GM19468 (cell line): Measurements from ENCODE around the gene C20orf204.
A peak's percentile ranks its signal among the peaks of the same experiment; 100 is the strongest.

Experiments used
- ATAC-seq: cut with Tn5 transposase; IDR thresholded peaks from one replicate; pipeline ENCODE4 v1.9.1; 2021; ENCODE audit warnings: mild to moderate bottlenecking, moderate library complexity, moderate number of reproducible peaks; ENCODE audit not compliant: unreplicated experiment; ENCODE audit errors: extremely low read depth

C20orf204 gene

DNA sequence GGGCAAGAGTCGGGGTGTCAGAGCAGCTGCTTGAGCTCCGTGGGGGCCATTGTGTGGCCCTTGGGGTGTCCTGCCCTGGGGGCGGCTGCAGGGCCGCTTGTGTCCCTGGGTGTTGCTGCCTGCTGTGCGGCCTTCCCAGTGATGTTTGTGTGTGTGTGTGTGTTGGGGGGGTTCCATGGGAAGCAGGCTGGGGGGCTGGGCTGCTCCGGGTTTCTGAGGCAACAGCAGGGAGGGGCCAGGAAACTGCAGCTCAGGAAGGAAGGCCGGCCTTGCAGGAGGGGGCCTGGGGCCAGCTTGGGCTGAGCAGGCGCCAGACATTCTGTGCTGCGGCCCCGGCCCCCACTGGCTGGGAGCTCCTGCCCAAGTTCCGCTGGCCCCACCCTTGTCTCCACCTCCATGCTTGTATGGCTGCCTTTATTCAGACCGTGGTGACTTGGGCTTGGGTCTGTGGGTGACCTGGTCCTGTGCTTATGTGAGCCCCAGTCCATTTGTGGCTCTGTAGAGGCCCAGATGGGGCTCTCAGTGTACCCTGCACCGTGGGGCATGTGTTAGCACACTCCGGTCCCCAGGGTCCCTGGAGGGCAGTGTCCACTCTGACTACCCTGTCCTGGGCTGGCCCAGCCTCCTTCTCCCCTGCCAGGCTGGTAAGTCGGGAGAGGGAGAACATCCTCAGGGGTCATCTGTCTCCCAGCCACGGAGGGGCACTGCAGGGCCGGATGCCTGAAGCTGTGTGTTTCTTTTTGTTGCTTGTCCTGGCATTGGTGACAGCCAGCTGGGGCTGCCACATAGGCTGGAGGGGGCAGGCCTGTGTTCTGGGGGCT, 18.1 kb downstream of the C20orf204 start:
- ATAC-seq = no peak

DNA sequence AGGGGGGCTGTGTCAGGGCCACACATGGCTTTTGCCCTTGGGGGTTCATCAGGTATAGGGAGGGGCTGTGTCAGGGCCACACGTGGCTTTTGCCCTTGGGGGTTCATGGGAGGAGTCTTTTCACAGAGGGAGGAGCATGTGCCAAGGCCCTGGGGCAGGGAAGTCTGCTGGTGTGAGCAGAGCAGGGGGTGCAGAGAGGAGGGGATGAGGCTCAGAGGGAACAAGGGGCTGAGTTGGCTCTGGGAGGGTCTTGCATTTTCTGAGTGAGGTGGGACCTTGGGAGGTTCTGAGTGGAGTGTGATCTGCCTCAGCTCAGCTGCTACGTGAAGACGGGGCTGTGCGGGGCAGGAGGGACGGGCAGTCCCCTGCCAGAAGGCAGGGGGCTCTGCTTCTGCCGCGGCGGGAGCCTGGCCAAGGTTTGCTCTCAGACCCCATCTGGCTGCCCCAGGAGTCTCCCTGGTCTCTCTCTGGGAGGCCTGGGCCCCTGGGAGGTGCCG, 19.5 kb downstream of the C20orf204 start:
- ATAC-seq = no peak

DNA sequence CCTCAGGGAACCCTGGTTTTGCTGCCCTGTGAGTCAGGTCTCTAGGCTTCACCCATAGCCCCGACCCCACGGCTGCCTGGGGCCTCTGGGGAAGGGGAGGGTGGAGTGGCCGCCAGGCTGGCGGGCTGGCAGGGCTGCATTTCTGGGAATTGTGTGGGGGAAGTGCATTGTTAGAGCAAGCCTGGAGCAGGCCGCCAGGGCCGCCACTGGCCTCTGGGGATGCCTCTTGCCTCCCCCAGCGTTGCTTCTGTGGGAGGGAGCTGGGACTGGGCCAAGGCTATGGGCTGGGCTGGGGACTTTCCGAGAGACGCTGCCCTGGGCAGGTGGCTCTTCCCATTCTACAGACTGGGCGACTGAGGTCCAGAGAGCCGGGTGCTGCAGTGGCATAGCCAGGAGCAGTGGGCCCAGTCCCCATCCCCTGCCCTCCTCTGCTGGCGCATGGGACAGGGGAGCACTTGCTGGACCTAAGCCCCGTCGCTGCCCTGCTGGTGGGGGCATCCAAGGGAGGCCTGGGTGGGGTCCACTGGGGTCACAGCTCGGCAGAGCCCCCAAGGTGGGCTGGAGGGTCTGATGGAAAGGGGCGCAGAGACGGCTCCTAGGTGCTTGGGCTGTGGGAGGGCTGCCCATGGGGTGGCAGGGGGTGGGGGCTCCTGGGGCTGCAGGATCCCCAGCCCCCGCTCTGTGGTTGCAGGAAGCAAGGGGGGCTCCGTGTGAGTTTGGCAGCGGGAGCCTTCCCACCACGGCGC, 20.1 kb downstream of the C20orf204 start:
- ATAC-seq = no peak

DNA sequence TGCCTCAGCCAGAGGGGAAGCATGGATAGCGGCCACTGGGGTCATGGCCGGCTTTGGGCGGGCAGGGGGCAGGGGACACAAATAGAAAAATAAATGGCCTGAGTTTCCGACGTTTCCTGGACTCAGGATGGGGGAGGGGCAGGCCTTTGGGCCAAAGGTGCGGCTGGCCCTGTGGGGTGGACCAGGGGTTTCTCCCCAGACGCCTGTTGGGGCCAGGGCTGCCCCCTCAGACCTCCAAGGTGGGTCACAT, 20.6 kb downstream of the C20orf204 start:
- no peak for ATAC-seq

DNA sequence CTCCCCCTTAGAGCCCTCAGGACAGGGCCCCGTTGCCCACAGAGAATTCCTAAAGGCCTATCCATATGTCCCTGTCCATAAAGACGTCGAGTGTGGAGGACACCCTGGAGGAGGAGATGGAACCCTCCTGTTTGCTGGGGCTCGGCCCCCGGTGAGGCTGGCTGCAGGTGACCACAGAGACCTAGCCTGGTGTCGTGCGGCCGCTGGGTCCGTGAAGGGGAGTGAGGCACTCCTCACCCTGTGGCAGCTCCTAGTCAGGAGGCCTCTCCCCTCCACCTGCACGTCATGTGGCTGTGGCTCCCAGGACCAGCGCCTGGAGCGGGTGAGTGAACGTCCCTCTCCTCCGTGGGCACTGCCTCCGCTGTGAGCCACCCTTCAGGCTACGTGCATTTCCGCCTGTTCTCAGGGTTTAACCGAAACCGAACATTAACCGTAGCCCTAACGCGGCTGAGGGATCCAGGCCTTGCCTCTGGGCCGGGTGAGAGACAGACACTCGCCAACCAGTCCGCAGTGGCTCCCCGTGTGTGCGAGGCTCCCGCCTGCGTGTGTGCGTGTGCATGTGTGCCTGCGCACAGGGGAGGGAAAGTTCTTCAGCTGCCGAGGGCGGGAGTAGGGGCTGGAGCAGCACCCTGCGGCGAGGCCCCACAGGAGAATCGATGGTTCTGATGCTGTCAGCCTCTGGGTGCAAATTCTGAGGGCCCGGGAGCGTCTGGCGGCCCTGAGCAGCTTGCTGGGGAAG, 21.1 kb downstream of the C20orf204 start:
- ATAC-seq = no peak

DNA sequence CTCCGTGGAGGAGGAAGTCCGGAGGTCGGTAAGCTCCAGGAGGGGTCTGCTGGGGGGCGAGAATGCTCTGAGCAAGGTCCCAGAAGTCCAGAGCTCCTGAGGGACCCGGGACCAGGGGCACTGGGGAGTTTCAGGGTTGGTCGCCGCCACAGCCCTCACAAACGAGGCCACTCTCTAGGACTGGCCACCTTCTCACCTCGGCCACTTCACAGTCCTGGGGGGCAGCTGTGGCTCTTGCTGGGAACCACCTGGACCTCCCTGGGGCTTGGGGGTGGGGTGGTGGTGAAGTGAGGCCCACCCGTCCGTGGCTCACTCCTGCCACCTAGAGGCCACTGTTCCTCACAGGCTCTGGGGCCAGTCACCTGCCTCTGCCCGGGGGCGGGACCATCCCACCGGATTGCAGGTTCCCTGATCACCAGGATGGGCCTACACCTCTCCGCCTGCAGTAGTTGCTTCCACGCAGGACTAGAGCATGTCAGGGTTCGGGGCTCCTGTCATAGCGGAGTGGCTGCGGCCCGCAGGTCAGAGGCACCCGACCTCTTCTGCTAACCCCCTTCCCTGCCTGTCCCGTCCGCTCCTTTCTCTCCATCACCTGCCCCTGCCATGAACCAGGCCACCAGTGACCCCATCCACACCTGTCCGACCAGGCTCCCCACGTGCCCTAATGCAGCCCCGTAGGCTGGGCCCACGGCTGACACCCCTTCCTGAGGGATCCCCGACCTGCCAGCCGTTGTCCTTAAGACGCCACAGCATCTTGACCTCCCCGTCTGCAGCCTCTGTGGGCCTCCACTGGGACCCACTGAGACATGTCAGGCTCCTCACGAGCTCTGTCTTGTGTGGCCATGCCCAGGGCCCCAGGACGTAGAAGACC, 21.9 kb downstream of the C20orf204 start:
- no peak for ATAC-seq

DNA sequence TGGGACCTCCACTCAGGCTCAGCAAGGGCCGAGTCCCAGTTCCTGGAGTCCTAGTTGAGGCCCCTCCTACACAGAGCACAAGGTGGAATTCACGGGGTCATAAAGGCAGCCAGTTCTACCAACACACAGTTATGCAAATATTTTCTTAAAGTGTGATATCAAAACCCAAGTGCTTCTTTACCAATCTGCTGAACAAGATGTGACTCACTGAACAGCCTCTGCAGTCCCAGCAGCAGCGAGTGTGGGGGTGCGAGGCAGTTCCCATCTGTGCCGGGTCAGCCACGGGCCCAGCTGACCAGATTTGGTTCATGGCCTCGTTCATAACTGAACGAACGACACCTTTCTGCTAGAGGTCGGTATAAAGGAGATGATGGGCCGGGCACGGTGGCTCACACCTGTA, 22.6 kb downstream of the C20orf204 start:
- ATAC-seq = no peak

DNA sequence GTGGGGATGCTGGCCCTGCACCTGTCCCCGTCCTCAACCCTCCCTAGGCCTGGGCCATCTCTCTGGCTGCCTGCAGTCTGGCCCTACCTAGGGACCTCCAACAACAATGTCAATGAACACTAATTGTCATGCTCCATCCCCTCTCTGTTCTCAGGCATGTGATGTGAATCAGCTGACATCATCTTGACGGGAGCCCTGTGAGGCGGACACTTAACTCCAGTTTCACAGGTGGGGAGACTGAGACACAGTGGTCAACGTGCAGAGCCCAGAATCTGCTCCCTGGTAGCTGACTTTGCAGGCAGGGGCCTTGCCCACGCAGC, 26.3 kb downstream of the C20orf204 start:
- ATAC-seq = no peak

DNA sequence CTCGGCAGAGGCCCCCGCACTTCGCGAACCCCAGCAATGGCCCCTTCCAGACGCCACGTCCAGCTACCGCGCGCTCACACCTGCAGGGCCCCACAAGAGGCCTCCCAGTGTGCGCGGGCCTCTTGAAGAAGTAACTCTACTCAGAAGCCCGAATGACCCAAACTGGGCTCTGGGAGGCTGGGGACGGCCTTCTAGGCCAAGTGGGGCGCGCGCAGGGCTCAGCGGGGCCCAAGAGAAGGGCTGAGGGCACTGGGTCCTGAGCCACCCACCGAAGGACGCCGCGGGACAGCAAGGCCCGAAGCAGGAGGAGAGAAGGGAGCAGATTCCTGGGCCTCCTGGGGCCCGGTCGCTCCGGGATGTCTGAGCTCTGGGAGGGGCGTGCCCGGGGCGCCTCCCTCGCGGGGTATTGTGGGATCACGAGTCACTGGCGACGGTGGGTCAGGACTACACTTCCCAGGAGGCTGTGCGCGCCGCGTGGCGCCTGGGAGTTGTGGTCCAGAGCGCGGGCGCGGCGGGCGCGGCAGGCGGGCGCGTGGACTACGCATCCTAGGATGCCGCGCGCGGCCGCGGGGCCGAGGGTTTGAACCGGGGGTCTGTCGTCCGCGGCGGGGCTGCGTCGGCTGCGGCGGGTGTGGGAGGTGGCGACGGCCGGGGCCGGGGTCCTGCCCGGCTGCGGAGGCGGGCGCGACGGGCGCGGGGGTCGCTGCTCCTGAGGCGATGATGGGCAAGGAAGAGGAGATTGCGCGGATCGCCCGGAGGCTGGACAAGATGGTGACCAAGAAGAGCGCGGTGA, 26.8 kb downstream of the C20orf204 start, which contains the start of gene TCEA2:
Gene TCEA2 (plus strand): TSS at position 603 of the 793 bp plus-strand sequence. CDS start 115 bp downstream, at position 718.
- ATAC-seq = peak; percentile 50

DNA sequence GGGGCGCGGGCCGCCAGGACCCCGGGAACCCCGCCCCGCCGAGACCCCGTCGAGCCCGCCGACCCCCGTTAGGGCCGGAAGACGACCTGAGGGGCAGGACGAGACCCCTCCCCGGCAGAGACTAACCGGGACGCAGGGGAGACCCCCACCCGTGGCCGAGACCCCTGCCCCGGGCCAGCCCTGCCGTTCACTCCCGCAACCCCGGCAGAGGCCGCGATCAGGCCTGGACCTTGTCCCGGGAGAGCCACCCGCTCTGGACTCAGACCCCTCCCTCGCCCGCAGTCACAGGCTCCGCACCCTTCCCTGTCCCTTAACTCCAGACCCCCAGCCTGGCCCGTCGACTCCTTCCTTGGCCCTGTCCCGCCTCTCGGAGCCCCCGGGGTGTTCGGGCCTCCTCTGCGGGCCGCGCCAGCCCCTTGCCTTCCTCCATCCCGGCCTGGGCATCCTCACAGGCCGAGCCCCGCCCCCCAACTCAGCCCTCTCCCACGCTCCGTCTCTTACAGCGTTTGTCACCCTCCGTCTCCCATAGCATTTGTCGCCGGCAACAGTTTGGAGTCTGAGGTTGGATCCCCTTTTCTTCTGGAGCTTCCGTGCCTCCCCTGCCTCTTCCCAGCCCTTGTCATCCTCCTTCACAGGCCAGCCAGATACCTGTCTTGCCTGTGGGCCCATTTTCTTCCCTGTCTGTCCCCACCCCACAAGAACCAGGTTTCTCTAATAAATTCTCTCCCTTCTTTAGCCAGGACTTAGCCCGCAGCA, 27.6 kb downstream of the C20orf204 start:
- no peak for ATAC-seq

DNA sequence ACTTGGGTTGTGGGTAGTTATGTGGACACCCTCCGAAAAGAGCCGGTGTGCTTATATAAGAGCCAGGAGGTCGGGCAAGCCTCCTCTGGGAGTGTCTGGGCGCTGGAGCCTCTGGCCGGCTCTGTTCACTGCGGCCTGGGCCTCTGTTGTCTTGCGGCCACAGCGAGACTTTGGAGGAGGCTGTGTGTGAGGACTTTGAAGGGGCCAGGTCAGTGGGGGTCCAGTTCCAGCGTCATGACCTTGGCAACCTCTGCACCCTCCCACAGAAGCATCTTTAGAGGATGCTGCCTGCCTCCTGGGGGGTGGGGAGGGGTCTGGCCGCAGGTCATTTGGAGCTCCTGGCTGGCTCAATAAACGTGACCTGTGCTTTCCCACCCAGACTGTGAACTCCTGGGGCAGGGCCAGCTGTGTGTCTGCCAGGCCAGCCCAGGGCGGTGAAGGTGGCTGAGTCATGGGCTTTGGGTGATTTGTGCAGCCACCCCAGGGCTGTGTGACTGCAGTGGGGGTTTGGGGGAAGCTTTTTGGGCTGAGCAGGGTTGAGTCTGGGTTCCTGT, 28.2 kb downstream of the C20orf204 start:
- no peak for ATAC-seq

DNA sequence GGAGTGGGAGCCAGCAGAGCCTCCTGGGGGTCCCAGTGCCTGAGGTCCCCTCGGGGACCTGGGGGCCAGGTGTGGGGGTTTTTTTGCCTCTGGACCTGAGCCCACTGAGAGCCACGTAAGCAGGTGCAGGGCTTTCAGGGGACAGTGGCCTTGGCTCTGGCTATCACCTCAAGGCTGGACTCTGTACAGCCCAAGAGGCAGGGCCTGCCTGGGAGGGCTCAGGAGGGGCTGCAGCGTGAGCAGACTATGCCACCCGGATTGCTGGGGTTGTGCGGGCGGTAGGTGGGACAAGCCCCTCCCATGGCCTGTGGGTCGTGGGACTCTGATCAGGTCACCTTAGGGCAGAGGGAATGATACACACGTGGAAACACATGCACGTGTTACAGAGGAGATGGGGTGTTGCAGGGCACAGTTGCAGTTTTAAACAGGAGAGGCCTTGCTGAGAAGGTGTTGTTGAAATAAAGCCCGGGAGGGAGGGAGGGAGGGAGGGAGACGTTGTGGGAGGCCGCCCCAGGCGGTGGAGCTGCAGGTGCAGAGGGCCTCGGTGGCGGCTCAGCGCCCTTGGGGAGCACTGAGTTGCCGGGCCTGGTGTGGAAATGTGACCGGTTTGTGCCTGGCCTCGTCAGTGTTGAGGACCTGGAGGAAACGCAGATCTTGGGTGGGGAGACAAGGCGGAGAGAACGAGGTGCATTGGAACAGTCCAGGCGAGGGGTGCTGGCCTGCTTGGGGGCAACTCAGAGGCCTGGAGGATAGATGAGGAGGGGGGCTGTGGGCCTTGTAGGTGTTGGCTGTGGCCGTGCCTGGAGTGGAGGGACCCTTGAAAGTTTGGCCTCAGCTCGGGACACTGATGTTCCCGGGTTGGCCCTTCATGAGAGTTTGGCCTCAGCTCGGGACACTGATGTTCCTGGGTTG, 29.3 kb downstream of the C20orf204 start:
- ATAC-seq = no peak

DNA sequence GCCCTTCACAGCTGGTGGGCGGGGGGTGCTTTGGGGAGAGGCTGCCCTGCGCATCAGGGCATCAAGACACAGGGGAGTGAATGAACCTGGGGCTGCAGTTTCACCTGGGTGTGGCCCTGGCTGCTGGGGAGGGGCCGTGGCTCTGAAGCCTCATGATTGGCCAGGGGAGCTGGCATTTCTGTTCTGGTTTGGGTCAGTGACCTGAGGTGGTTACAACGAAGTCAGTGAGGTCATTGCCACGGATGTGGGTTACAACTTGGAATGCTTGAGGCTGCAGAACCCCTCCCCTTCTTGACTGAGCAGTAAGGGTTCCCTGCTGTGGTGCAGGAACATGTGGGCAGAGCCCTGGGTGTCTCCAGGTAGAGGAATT, 30.0 kb downstream of the C20orf204 start:
- no peak for ATAC-seq

DNA sequence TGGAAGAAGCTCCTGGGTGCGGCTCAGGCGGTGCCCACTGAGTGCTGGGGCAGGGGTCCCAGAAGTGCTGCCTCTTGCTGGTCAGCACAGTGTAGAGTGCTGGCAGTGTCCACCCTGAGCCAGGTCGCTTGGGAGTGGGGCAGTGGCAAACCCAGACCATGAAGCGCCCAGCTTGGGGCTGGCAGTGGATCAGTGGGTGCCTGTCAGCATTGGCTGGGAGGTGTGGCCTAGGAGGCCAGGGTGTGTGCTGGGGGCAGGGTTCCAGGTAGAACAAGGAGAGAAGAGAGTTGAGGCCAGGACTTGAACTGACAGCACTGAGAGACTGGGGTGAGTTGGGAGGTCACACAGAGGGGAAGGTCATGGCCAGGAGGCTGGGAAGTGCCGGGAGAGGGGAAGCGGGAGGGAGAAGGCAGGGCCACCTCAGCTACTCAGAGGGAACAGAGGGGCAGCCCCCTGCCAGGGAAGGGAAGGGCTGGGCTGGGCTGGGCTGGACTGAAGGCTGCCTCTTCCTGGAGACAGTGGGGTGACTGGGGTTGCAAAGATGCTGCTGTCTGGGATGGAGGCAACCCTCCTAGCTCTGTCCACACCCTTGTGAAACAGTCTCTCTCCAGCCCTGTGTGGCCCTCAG, 31.1 kb downstream of the C20orf204 start:
- ATAC-seq = no peak

DNA sequence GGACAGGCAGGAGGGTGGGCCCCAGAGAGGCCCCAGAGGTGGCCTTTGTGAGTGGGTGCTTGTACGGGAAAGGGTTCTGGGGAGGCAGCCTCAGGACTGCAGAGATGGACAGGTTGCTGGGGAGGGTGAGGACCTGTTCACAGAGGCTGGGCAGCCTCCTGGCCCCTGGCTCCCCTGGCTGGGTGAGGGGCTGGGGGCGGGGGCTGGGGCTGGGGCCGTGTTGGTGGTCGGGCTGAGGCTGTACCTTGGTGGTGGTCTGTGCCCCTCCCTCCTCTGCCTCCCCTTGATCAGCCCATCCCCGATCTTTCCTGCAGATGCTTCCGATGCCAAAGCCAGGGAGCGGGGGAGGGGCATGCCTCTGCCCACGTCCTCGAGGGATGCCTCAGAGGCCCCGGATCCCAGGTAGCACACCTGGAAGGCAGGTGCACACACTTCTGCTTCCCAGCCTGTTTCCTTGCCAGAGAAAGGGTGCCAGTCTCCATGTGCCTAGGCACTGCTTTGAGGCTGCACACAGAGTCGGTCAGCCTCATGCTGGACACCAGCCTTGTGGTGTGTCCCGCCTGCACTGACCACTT, 31.8 kb downstream of the C20orf204 start:
- no peak for ATAC-seq

DNA sequence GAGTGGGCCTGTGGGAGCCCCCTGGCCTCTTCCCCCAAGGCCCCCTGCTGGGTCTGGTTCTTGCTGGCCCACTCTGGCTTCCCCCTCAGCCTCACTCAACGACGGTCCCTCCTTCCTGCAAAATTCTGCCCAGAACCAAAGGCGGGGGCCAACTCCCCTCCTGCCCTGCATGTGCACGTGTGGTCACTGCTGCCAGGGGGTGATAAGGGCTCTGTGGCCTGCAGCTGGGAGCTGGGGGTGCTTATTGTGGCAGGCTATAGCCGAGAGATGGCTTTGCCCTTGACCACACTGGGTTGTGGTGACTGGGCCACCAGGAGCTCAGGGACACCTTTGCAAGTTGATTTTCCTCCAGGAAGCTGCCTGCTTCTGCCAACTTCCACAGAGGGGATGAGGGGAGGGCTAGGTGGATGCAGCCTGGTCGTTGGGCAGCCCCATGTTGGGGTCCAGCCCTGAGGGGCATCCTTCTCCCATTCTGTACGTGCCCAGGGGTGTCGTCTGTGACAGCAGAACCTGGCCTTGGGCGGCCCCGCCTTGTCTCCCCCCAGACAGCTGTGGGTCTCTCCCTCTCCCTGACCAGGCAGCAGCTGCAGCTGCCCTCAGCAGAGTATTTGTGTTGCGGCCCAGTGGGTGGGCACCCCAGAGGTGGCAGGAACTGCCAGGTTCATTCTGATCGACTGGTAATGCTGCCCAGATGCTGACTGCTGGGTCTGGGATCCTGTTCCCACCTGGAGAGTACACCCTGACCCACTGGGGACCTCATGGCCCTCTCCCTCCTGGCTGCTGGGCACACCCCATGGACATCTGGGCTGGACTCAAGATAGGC, 32.6 kb downstream of the C20orf204 start:
- no peak for ATAC-seq
